H9 (cell line): ENCODE data around the gene LRP1B. TPM values are rescaled to one million over a fixed set of nuclear protein-coding genes. Genes with fewer than 3 reads are reported as not detected.
A peak's percentile ranks its signal among the peaks of the same experiment; 100 is the strongest.

Experiments used
- DNase-seq: peaks from one replicate; pipeline ENCODE4 v3.0.0-alpha.2; 2017
- H2AFZ ChIP-seq: one replicate; pipeline ENCODE4 v1.6.1; 2013; ENCODE audit warnings: mild to moderate bottlenecking, low read length, control low read depth, moderate library complexity
- H2AK5ac ChIP-seq: 2 replicates; pipeline ENCODE4 v1.6.1; 2013; ENCODE audit warnings: low read length, control low read depth, mixed read lengths; ENCODE audit not compliant: insufficient read length
- H2BK120ac ChIP-seq: one replicate; pipeline ENCODE4 v1.6.1; 2013; ENCODE audit warnings: low read depth, mild to moderate bottlenecking, low read length, control low read depth, inconsistent platforms; ENCODE audit not compliant: poor library complexity, severe bottlenecking
- H2BK12ac ChIP-seq: 2 replicates; pipeline ENCODE4 v1.6.1; 2013; ENCODE audit warnings: low read length, control low read depth, mixed read lengths, low read depth; ENCODE audit not compliant: insufficient read length
- H2BK15ac ChIP-seq: 2 replicates; pipeline ENCODE4 v1.6.1; 2013; ENCODE audit warnings: low read depth, low read length, control low read depth
- H2BK20ac ChIP-seq: one replicate; pipeline ENCODE4 v1.6.1; 2013; ENCODE audit warnings: low read depth, mild to moderate bottlenecking, low read length, control low read depth, inconsistent platforms; ENCODE audit not compliant: poor library complexity, severe bottlenecking
- H2BK5ac ChIP-seq: 2 replicates; pipeline ENCODE4 v1.6.1; 2013; ENCODE audit warnings: low read length, control low read depth, mixed read lengths; ENCODE audit not compliant: insufficient read length
- H3K14ac ChIP-seq: 2 replicates; pipeline ENCODE4 v1.6.1; 2013; ENCODE audit warnings: low read length, control low read depth; ENCODE audit not compliant: insufficient read depth
- H3K18ac ChIP-seq: 2 replicates; pipeline ENCODE4 v1.6.1; 2013; ENCODE audit warnings: low read depth, mild to moderate bottlenecking, mixed read lengths, low read length, control low read depth; ENCODE audit not compliant: insufficient read length
- H3K23ac ChIP-seq: 2 replicates; pipeline ENCODE4 v1.6.1; 2013; ENCODE audit warnings: low read length, control low read depth, mixed read lengths, low read depth; ENCODE audit not compliant: insufficient read length
- H3K23me2 ChIP-seq: 2 replicates; pipeline ENCODE4 v1.6.1; 2013; ENCODE audit warnings: low read depth, mild to moderate bottlenecking, mixed read lengths, low read length, control low read depth; ENCODE audit not compliant: insufficient read length, poor library complexity, severe bottlenecking
- H3K27ac ChIP-seq: 2 replicates; pipeline ENCODE4 v1.5.1; 2013; ENCODE audit warnings: low read length, control low read depth, mixed read lengths, low read depth; ENCODE audit not compliant: insufficient read length
- H3K27me3 ChIP-seq: 2 replicates; pipeline ENCODE4 v1.6.1; 2013; ENCODE audit warnings: low read length, control low read depth, inconsistent platforms; ENCODE audit not compliant: insufficient read depth
- H3K4ac ChIP-seq: 2 replicates; pipeline ENCODE4 v1.6.1; 2013; ENCODE audit warnings: low read depth, mild to moderate bottlenecking, control low read depth, inconsistent platforms, low read length, moderate library complexity
- H3K4me1 ChIP-seq: 2 replicates; pipeline ENCODE4 v1.6.1; 2013; ENCODE audit warnings: low read length, control low read depth, inconsistent platforms; ENCODE audit not compliant: insufficient read depth
- H3K4me2 ChIP-seq: 2 replicates; pipeline ENCODE4 v1.6.1; 2013; ENCODE audit warnings: low read length, control low read depth, mixed read lengths; ENCODE audit not compliant: insufficient read length, insufficient read depth
- H3K56ac ChIP-seq: 2 replicates; pipeline ENCODE4 v1.6.1; 2013; ENCODE audit warnings: low read depth, mild to moderate bottlenecking, mixed read lengths, low read length, control low read depth; ENCODE audit not compliant: insufficient read length
- H3K79me1 ChIP-seq: 2 replicates; pipeline ENCODE4 v1.6.1; 2013; ENCODE audit warnings: low read depth, mild to moderate bottlenecking, moderate library complexity, low read length, control low read depth, inconsistent platforms; ENCODE audit not compliant: insufficient read depth, poor library complexity, severe bottlenecking
- H3K79me2 ChIP-seq: 2 replicates; pipeline ENCODE4 v1.6.1; 2013; ENCODE audit warnings: low read length, control low read depth, inconsistent platforms; ENCODE audit not compliant: insufficient read depth
- H3K9ac ChIP-seq: 2 replicates; pipeline ENCODE4 v1.6.1; 2013; ENCODE audit warnings: low read length, control low read depth, mixed read lengths; ENCODE audit not compliant: insufficient read length; ENCODE audit errors: extremely low read depth
- H3K9me3 ChIP-seq: one replicate; pipeline ENCODE4 v1.6.1; 2013; ENCODE audit warnings: low read depth, low read length, inconsistent platforms; ENCODE audit not compliant: control insufficient read depth
- H3T11ph ChIP-seq: one replicate; pipeline ENCODE4 v1.6.1; 2013; ENCODE audit warnings: mild to moderate bottlenecking, low read length, control low read depth, inconsistent platforms
- H4K20me1 ChIP-seq: one replicate; pipeline ENCODE4 v1.6.1; 2013; ENCODE audit not compliant: control insufficient read depth, insufficient read length, insufficient read depth
- H4K5ac ChIP-seq: 2 replicates; pipeline ENCODE4 v1.6.1; 2013; ENCODE audit warnings: low read depth, mild to moderate bottlenecking, mixed read lengths, low read length, control low read depth; ENCODE audit not compliant: insufficient read length
- H4K8ac ChIP-seq: replicated peaks from 2 replicates; pipeline ENCODE4 v1.6.1; 2013; ENCODE audit warnings: low read length, control low read depth, mixed read lengths, low read depth; ENCODE audit not compliant: insufficient read length
- H4K91ac ChIP-seq: 2 replicates; pipeline ENCODE4 v1.6.1; 2013; ENCODE audit warnings: low read depth, mild to moderate bottlenecking, moderate library complexity, mixed read lengths, low read length, control low read depth; ENCODE audit not compliant: insufficient read length
- H3K27ac Mint-ChIP-seq, 3 experiments: 2 replicates in 2 of 3; 3 replicates in 1 of 3; pipeline ENCODE4 v1.8.0; 2020 to 2021; ENCODE audit warnings: mixed read lengths in 3 of 3, mild to moderate bottlenecking in 1 of 3, moderate library complexity in 1 of 3
- H3K27me3 Mint-ChIP-seq: 2 replicates; pipeline ENCODE4 v1.8.0; 2021; ENCODE audit warnings: low read depth, mild to moderate bottlenecking, moderate library complexity, mixed read lengths
- H3K36me3 Mint-ChIP-seq, 3 experiments: 2 replicates in 2 of 3; 3 replicates in 1 of 3; pipeline ENCODE4 v1.8.0; 2020 to 2021; ENCODE audit warnings: low read depth in 3 of 3, mixed read lengths in 3 of 3; ENCODE audit not compliant: insufficient read depth in 1 of 3
- H3K4me1 Mint-ChIP-seq, 2 experiments: 2 replicates each; pipeline ENCODE4 v1.8.0; 2020; ENCODE audit warnings: mixed read lengths in 2 of 2
- H3K4me3 Mint-ChIP-seq, 2 experiments: 2 replicates in 1 of 2; 3 replicates in 1 of 2; pipeline ENCODE4 v1.8.0; 2020 to 2021; ENCODE audit warnings: mild to moderate bottlenecking in 2 of 2, mixed read lengths in 2 of 2, moderate library complexity in 1 of 2
- H3K9me3 Mint-ChIP-seq, 2 experiments: 2 replicates in 1 of 2; 3 replicates in 1 of 2; pipeline ENCODE4 v1.8.0; 2020; ENCODE audit warnings: mild to moderate bottlenecking in 2 of 2, mixed read lengths in 2 of 2, moderate library complexity in 1 of 2
- WGBS: extraction: QIAGEN DNeasy Blood & Tissue Kit; methylation state at CpG from one replicate; pipeline ENCODE4 v1.1.7; 2013; ENCODE audit warnings: missing lambda C conversion rate, low lambda C conversion rate, mixed read lengths; ENCODE audit not compliant: insufficient read length; ENCODE audit errors: extremely low coverage; 5-methylcytosine and 5-hydroxymethylcytosine counted together
- total RNA-seq: library from RNA; stranded (reverse); gene quantifications from 2 replicates; pipeline ENCODE4 v1.2.1, GENCODE V29; 2021
- TF ChIP-seq, protein P1 (sequence below): fragments of 200-600 bp; sonication (generic); conservative IDR thresholded peaks from 3 replicates; pipeline ENCODE4 v1.8.0; 2021; ENCODE audit warnings: antibody characterized with exemption, mild to moderate bottlenecking

Gene LRP1B
- total RNA-seq, 1 experiment from 2014 or later = not detected

GRCh38 chr2:142165790-142166189, 35.0 kb upstream of the LRP1B start:
- Histone ChIP-seq H3K23me2 (no peaks in the 10 kb centered on the region), H3K9ac (no peak overlapping the region), H2BK15ac (no peak overlapping the region), H4K20me1 (no peaks in the 10 kb centered on the region), H3K79me2 (no peaks in the 10 kb centered on the region), H2BK20ac (no peak overlapping the region), H3K56ac (no peak overlapping the region), H3K4me2 (no peak overlapping the region), H3K4me1 (no peaks in the 10 kb centered on the region), H4K5ac (no peak overlapping the region), H2AK5ac (no peak overlapping the region), H2BK120ac (no peak overlapping the region), H2BK5ac (no peak overlapping the region), H3K9me3 (no peaks in the 10 kb centered on the region), H3T11ph (no peak overlapping the region), H4K8ac (no peak overlapping the region), H4K91ac (no peak overlapping the region), H2BK12ac (no peak overlapping the region), H3K23ac (no peak overlapping the region), H2AFZ (peak overlapping the region; percentile 97), H3K27me3 (no peaks in the 10 kb centered on the region), H3K79me1 (no peaks in the 10 kb centered on the region), H3K14ac (no peak overlapping the region), H3K18ac (no peak overlapping the region), H3K4ac (no peak overlapping the region), H3K27ac (no peak overlapping the region)
- WGBS = no CpG with 5 or more reads among the region's 3 CpGs
- H3K4me3 Mint-ChIP-seq = no peak overlapping the region
- DNase-seq = peak; percentile 39
- no peaks in the 10 kb centered on the region; a peak in 1 of 7 replicates for H3K36me3 Mint-ChIP-seq
- TF ChIP-seq, protein P1, sequence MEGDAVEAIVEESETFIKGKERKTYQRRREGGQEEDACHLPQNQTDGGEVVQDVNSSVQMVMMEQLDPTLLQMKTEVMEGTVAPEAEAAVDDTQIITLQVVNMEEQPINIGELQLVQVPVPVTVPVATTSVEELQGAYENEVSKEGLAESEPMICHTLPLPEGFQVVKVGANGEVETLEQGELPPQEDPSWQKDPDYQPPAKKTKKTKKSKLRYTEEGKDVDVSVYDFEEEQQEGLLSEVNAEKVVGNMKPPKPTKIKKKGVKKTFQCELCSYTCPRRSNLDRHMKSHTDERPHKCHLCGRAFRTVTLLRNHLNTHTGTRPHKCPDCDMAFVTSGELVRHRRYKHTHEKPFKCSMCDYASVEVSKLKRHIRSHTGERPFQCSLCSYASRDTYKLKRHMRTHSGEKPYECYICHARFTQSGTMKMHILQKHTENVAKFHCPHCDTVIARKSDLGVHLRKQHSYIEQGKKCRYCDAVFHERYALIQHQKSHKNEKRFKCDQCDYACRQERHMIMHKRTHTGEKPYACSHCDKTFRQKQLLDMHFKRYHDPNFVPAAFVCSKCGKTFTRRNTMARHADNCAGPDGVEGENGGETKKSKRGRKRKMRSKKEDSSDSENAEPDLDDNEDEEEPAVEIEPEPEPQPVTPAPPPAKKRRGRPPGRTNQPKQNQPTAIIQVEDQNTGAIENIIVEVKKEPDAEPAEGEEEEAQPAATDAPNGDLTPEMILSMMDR = peak; percentile 73
- H3K4me1 Mint-ChIP-seq = peaks cover 2 to 3% of the 10 kb centered on the region in 2 experiments
- H3K9me3 Mint-ChIP-seq = no peaks in the 10 kb centered on the region
- H3K27me3 Mint-ChIP-seq = no peaks in the 10 kb centered on the region; the same call in none of the 2 replicates
- peak overlapping the region in 2 of 3 experiments; percentile 10 to 52; a peak in 2 of 7 replicates for H3K27ac Mint-ChIP-seq
